22Rv1 (cell line): Measurements from ENCODE around the gene RALGAPA1.

Experiments
- CTCF ChIP-seq: fragments of 450-650 bp; IDR thresholded peaks from 2 replicates; pipeline ENCODE4 v1.5.1; 2017; ENCODE audit warnings: mild to moderate bottlenecking
- ZFX ChIP-seq: fragments of 450-650 bp; IDR thresholded peaks from 2 replicates; pipeline ENCODE4 v1.6.1; 2017; ENCODE audit warnings: antibody characterized with exemption, borderline replicate concordance

- TF ChIP-seq CTCF, result no peak
- no peak for TF ChIP-seq ZFX
Measured at GRCh38 chr14:35632676-35633075, 176.4 kb downstream of the RALGAPA1 start.
